Liver (tissue), 9 donors: ENCODE results near the gene ACAN. TPM values are rescaled to one million over a fixed set of nuclear protein-coding genes. Genes with fewer than 3 reads are reported as not detected.

Source experiments
- DNase-seq: peaks from one replicate; pipeline ENCODE4 v3.0.0-alpha.2; 2017; ENCODE audit warnings: low spot score
- H3K27ac ChIP-seq, 2 donors: one replicate each; pipeline ENCODE4 v1.7.0; 2013; ENCODE audit warnings: inconsistent platforms in 2 of 2, low read length in 2 of 2, control low read depth in 1 of 2, low read depth in 1 of 2, mild to moderate bottlenecking in 1 of 2
- H3K27me3 ChIP-seq, 4 donors: one replicate each; pipeline versions ENCODE4 v1.6.1 to v1.7.0; 2013; ENCODE audit warnings: low read length in 3 of 4, inconsistent platforms in 1 of 4, mild to moderate bottlenecking in 1 of 4, moderate library complexity in 1 of 4; ENCODE audit not compliant: control insufficient read depth in 4 of 4, insufficient read depth in 4 of 4
- H3K36me3 ChIP-seq, 4 donors: one replicate each; pipeline versions ENCODE4 v1.6.1 to v1.7.0; 2013; ENCODE audit warnings: low read length in 3 of 4, mild to moderate bottlenecking in 3 of 4, low read depth in 1 of 4, moderate library complexity in 1 of 4; ENCODE audit not compliant: control insufficient read depth in 4 of 4, insufficient read depth in 3 of 4
- H3K4me1 ChIP-seq, 4 donors: one replicate each; pipeline versions ENCODE4 v1.6.1 to v1.7.0; 2013; ENCODE audit warnings: low read length in 3 of 4, mild to moderate bottlenecking in 3 of 4, moderate library complexity in 1 of 4; ENCODE audit not compliant: control insufficient read depth in 4 of 4, insufficient read depth in 4 of 4
- H3K4me3 ChIP-seq, 3 donors: one replicate each; pipeline versions ENCODE4 v1.6.1 to v1.7.0; 2013; ENCODE audit warnings: low read length in 3 of 3, control low read depth in 1 of 3, low read depth in 1 of 3, mild to moderate bottlenecking in 1 of 3
- H3K9ac ChIP-seq, 2 donors: one replicate each; pipeline ENCODE4 v1.7.0; 2013; ENCODE audit warnings: low read length in 2 of 2, mild to moderate bottlenecking in 2 of 2, moderate library complexity in 2 of 2, control low read depth in 1 of 2, low read depth in 1 of 2
- H3K9me3 ChIP-seq, 4 donors: one replicate each; pipeline versions ENCODE4 v1.6.1 to v1.7.0; 2013; ENCODE audit warnings: low read length in 3 of 4; ENCODE audit not compliant: control insufficient read depth in 4 of 4
- EGR1 ChIP-seq, 2 donors: IDR thresholded peaks; 2 replicates each; pipeline ENCODE4 v1.6.1; 2016 to 2018; ENCODE audit warnings: antibody characterized with exemption in 2 of 2, low read depth in 2 of 2
- FOXA1 ChIP-seq: IDR thresholded peaks from 2 replicates; pipeline ENCODE4 v1.6.1; 2016; ENCODE audit warnings: antibody characterized with exemption
- FOXA2 ChIP-seq: IDR thresholded peaks from 2 replicates; pipeline ENCODE4 v1.6.1; 2016; ENCODE audit warnings: antibody characterized with exemption
- GABPA ChIP-seq, 2 donors: IDR thresholded peaks in 1 of 2; conservative IDR thresholded peaks in 1 of 2; 2 replicates each; pipeline ENCODE4 v1.6.1; 2016; ENCODE audit warnings: antibody characterized with exemption in 2 of 2, mild to moderate bottlenecking in 1 of 2, moderate library complexity in 1 of 2
- HNF4G ChIP-seq: IDR thresholded peaks from 2 replicates; pipeline ENCODE4 v1.6.1; 2016; ENCODE audit warnings: antibody characterized with exemption
- JUND ChIP-seq, 2 donors: IDR thresholded peaks; 2 replicates each; pipeline ENCODE4 v1.6.1; 2016; ENCODE audit warnings: antibody characterized with exemption in 2 of 2
- MAX ChIP-seq: IDR thresholded peaks from 2 replicates; pipeline ENCODE4 v1.6.1; 2016; ENCODE audit warnings: antibody characterized with exemption
- NR2F2 ChIP-seq: IDR thresholded peaks from 2 replicates; pipeline ENCODE4 v1.6.1; 2016; ENCODE audit warnings: antibody characterized with exemption
- RAD21 ChIP-seq, 2 donors: IDR thresholded peaks; 2 replicates each; pipeline ENCODE4 v1.6.1; 2016; ENCODE audit warnings: antibody characterized with exemption in 2 of 2, mild to moderate bottlenecking in 2 of 2
- RXRA ChIP-seq, 2 donors: IDR thresholded peaks; 2 replicates each; pipeline ENCODE4 v1.6.1; 2017 to 2018; ENCODE audit warnings: antibody characterized with exemption in 2 of 2, mild to moderate bottlenecking in 1 of 2
- SP1 ChIP-seq: IDR thresholded peaks from 2 replicates; pipeline ENCODE4 v1.6.1; 2018; ENCODE audit warnings: antibody characterized with exemption, mild to moderate bottlenecking
- TAF1 ChIP-seq: conservative IDR thresholded peaks from 2 replicates; pipeline ENCODE4 v1.6.1; 2016; ENCODE audit warnings: antibody characterized with exemption, mild to moderate bottlenecking
- YY1 ChIP-seq: IDR thresholded peaks from 2 replicates; pipeline ENCODE4 v1.6.1; 2016; ENCODE audit warnings: antibody characterized with exemption, mild to moderate bottlenecking
- ZBTB33 ChIP-seq: IDR thresholded peaks from 2 replicates; pipeline ENCODE4 v1.6.1; 2016; ENCODE audit warnings: antibody characterized with exemption
- WGBS: extraction: QIAGEN DNeasy Blood & Tissue Kit; methylation state at CpG from one replicate; pipeline ENCODE4 v1.1.7; 2013; 5-methylcytosine and 5-hydroxymethylcytosine counted together
- polyA plus RNA-seq, 2 donors: library from polyadenylated mRNA; stranded (reverse) in 1 of 2; unstranded in 1 of 2; fragments of 200-250 nt in 1 of 2; fragments of >200 nt in 1 of 2; fragmentation: Nextera tagmentation in 1 of 2; extraction: Ambion mirVana in 1 of 2; gene quantifications; one replicate each; pipeline versions ENCODE4 v1.2.1 to v1.2.3, GENCODE V29; 2013 to 2015
- total RNA-seq, 2 donors: library from RNA; depleted of rRNA; stranded (reverse); fragments of >200 nt; gene quantifications; one replicate each; pipeline ENCODE4 v1.2.3, GENCODE V29; 2014
- TF ChIP-seq, protein P1 (sequence below): fragments of 150-350 bp; IDR thresholded peaks from 2 replicates; pipeline ENCODE4 v1.5.1; 2017; ENCODE audit warnings: improper control_type of control experiment, low read depth, low read length; ENCODE audit not compliant: missing input control
- TF ChIP-seq, protein P2 (sequence below): IDR thresholded peaks from 2 replicates; pipeline ENCODE4 v1.6.1; 2016; ENCODE audit warnings: antibody characterized with exemption
- donor health status: healthy.
- donor health status: healthy.
- donor health status: healthy.
- donor health status: healthy.
- donor health status: healthy.

ACAN gene
- total and polyA plus RNA-seq, 4 donors, result under 0.01 to 0.05 (median under 0.01) TPM; not detected in 1

- TF ChIP-seq, protein P1, sequence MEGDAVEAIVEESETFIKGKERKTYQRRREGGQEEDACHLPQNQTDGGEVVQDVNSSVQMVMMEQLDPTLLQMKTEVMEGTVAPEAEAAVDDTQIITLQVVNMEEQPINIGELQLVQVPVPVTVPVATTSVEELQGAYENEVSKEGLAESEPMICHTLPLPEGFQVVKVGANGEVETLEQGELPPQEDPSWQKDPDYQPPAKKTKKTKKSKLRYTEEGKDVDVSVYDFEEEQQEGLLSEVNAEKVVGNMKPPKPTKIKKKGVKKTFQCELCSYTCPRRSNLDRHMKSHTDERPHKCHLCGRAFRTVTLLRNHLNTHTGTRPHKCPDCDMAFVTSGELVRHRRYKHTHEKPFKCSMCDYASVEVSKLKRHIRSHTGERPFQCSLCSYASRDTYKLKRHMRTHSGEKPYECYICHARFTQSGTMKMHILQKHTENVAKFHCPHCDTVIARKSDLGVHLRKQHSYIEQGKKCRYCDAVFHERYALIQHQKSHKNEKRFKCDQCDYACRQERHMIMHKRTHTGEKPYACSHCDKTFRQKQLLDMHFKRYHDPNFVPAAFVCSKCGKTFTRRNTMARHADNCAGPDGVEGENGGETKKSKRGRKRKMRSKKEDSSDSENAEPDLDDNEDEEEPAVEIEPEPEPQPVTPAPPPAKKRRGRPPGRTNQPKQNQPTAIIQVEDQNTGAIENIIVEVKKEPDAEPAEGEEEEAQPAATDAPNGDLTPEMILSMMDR, result no peak
- TF ChIP-seq ZBTB33, result no peak
- no peak for TF ChIP-seq GABPA (IDR thresholded peaks at IDR 0.05 in 1 of 2, conservative IDR thresholded peaks at IDR 0.05 in 1 of 2)
- TF ChIP-seq, protein P2, sequence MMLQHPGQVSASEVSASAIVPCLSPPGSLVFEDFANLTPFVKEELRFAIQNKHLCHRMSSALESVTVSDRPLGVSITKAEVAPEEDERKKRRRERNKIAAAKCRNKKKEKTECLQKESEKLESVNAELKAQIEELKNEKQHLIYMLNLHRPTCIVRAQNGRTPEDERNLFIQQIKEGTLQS, result no peak
- TF ChIP-seq RXRA (IDR thresholded peaks at IDR 0.05), result no peak
Measured at GRCh38 chr15:88874684-88875083, 71.4 kb downstream of the ACAN start (continued).

DNA sequence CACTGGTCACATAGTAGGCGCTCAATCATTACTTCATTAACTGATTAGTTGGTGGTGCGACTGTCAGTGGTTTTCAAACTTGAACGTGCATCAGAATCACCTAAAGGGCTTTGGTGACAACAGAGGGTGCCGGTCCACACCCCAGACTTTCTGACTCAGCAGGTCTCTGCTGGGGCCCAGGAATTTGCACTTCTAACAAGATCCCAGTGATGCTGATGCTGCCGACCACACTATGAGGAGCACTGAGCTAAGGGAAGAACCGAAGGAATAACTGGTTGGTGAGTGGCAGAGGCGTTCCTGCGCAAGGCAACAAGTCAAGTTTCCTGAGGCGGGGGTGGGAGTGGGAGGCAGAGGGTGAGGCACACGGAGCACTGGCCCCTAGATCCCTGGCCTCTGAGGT, 73.3 kb downstream of the ACAN start:
- WGBS, result 81% methylated on average over 10 of the region's 10 CpGs
- H3K36me3 ChIP-seq, result no peaks in the 10 kb centered on the region
- no peaks in the 10 kb centered on the region for H3K9me3 ChIP-seq
- no peak overlapping the region for H3K9ac ChIP-seq
- DNase-seq, result no peak
- no peak overlapping the region for H3K4me3 ChIP-seq
- H3K27ac ChIP-seq, result no peak overlapping the region
- TF ChIP-seq ZBTB33 (no peak), GABPA (IDR thresholded peaks at IDR 0.05 in 1 of 2, conservative IDR thresholded peaks at IDR 0.05 in 1 of 2) (no peak), MAX (no peak), EGR1 (IDR thresholded peaks at IDR 0.05; ENCODE audit: low read depth in 2 of 2) (no peak), TAF1 (no peak), NR2F2 (no peak), HNF4G (no peak), FOXA2 (no peak), JUND (IDR thresholded peaks at IDR 0.05) (no peak), SP1 (no peak), RXRA (IDR thresholded peaks at IDR 0.05) (no peak), FOXA1 (no peak), RAD21 (IDR thresholded peaks at IDR 0.05) (no peak), YY1 (no peak)
- TF ChIP-seq, protein P2, result no peak
- TF ChIP-seq, protein P1, result no peak
- H3K4me1 ChIP-seq, result no peaks in the 10 kb centered on the region
- peaks cover 0 to 3% (median 0%) of the 10 kb centered on the region in 4 donors for H3K27me3 ChIP-seq
